ENCODE results near the gene IRF4.

- TF ChIP-seq GLIS3 (CRISPR knock-in tag; IDR thresholded peaks at IDR 0.05) = no peak
- TF ChIP-seq ARNTL (CRISPR knock-in tag; IDR thresholded peaks at IDR 0.05; ENCODE audit: borderline replicate concordance, low read depth) = no peak
- TF ChIP-seq, protein P1, sequence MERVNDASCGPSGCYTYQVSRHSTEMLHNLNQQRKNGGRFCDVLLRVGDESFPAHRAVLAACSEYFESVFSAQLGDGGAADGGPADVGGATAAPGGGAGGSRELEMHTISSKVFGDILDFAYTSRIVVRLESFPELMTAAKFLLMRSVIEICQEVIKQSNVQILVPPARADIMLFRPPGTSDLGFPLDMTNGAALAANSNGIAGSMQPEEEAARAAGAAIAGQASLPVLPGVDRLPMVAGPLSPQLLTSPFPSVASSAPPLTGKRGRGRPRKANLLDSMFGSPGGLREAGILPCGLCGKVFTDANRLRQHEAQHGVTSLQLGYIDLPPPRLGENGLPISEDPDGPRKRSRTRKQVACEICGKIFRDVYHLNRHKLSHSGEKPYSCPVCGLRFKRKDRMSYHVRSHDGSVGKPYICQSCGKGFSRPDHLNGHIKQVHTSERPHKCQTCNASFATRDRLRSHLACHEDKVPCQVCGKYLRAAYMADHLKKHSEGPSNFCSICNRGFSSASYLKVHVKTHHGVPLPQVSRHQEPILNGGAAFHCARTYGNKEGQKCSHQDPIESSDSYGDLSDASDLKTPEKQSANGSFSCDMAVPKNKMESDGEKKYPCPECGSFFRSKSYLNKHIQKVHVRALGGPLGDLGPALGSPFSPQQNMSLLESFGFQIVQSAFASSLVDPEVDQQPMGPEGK (CRISPR knock-in tag; IDR thresholded peaks at IDR 0.05; ENCODE audit: borderline replicate concordance) = no peak
- no peak for TF ChIP-seq RARB (CRISPR knock-in tag; IDR thresholded peaks at IDR 0.05)
- TF ChIP-seq ISL1 (CRISPR knock-in tag; IDR thresholded peaks at IDR 0.05) = no peak
- no peak for TF ChIP-seq CREB5 (CRISPR knock-in tag; IDR thresholded peaks at IDR 0.05; ENCODE audit: low read depth)
- TF ChIP-seq, protein P2, sequence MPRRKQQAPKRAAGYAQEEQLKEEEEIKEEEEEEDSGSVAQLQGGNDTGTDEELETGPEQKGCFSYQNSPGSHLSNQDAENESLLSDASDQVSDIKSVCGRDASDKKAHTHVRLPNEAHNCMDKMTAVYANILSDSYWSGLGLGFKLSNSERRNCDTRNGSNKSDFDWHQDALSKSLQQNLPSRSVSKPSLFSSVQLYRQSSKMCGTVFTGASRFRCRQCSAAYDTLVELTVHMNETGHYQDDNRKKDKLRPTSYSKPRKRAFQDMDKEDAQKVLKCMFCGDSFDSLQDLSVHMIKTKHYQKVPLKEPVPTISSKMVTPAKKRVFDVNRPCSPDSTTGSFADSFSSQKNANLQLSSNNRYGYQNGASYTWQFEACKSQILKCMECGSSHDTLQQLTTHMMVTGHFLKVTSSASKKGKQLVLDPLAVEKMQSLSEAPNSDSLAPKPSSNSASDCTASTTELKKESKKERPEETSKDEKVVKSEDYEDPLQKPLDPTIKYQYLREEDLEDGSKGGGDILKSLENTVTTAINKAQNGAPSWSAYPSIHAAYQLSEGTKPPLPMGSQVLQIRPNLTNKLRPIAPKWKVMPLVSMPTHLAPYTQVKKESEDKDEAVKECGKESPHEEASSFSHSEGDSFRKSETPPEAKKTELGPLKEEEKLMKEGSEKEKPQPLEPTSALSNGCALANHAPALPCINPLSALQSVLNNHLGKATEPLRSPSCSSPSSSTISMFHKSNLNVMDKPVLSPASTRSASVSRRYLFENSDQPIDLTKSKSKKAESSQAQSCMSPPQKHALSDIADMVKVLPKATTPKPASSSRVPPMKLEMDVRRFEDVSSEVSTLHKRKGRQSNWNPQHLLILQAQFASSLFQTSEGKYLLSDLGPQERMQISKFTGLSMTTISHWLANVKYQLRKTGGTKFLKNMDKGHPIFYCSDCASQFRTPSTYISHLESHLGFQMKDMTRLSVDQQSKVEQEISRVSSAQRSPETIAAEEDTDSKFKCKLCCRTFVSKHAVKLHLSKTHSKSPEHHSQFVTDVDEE (CRISPR knock-in tag; IDR thresholded peaks at IDR 0.05) = no peak
- no peak for TF ChIP-seq TOX (CRISPR knock-in tag; IDR thresholded peaks at IDR 0.05; ENCODE audit: borderline replicate concordance)
- no peak for TF ChIP-seq ZFP3 (CRISPR knock-in tag; IDR thresholded peaks at IDR 0.05)
- no peak for TF ChIP-seq SNAI2 (CRISPR knock-in tag; IDR thresholded peaks at IDR 0.05)
- no peak for TF ChIP-seq ZNF70 (CRISPR knock-in tag; IDR thresholded peaks at IDR 0.05)
- no peak for TF ChIP-seq CSRNP3 (CRISPR knock-in tag; IDR thresholded peaks at IDR 0.05)
- no peak for TF ChIP-seq ZNF565 (CRISPR knock-in tag; conservative IDR thresholded peaks at IDR 0.05; ENCODE audit: low read depth)
- no peak for TF ChIP-seq OSR1 (CRISPR knock-in tag; IDR thresholded peaks at IDR 0.05)
Measured at GRCh38 chr6:392441-393390, 1.2 kb downstream of the IRF4 start.

Measured in SK-N-SH treated with all-trans-retinoic acid at 6 μM for 48 hours (cell line).